Regular cardiac myocyte (primary cell): ENCODE measurements around the gene USP35. TPM values are rescaled to one million over a fixed set of nuclear protein-coding genes. Genes with fewer than 3 reads are reported as not detected.

Experiments used
- total RNA-seq: library from RNA; depleted of rRNA; stranded (reverse); fragments of >200 nt; gene quantifications from 2 replicates; pipeline ENCODE4 v1.2.3, GENCODE V29; 2014

The USP35 gene, protein sequence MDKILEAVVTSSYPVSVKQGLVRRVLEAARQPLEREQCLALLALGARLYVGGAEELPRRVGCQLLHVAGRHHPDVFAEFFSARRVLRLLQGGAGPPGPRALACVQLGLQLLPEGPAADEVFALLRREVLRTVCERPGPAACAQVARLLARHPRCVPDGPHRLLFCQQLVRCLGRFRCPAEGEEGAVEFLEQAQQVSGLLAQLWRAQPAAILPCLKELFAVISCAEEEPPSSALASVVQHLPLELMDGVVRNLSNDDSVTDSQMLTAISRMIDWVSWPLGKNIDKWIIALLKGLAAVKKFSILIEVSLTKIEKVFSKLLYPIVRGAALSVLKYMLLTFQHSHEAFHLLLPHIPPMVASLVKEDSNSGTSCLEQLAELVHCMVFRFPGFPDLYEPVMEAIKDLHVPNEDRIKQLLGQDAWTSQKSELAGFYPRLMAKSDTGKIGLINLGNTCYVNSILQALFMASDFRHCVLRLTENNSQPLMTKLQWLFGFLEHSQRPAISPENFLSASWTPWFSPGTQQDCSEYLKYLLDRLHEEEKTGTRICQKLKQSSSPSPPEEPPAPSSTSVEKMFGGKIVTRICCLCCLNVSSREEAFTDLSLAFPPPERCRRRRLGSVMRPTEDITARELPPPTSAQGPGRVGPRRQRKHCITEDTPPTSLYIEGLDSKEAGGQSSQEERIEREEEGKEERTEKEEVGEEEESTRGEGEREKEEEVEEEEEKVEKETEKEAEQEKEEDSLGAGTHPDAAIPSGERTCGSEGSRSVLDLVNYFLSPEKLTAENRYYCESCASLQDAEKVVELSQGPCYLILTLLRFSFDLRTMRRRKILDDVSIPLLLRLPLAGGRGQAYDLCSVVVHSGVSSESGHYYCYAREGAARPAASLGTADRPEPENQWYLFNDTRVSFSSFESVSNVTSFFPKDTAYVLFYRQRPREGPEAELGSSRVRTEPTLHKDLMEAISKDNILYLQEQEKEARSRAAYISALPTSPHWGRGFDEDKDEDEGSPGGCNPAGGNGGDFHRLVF
- total RNA-seq, result 8.8 and 16.1 TPM in 2 replicates

DNA sequence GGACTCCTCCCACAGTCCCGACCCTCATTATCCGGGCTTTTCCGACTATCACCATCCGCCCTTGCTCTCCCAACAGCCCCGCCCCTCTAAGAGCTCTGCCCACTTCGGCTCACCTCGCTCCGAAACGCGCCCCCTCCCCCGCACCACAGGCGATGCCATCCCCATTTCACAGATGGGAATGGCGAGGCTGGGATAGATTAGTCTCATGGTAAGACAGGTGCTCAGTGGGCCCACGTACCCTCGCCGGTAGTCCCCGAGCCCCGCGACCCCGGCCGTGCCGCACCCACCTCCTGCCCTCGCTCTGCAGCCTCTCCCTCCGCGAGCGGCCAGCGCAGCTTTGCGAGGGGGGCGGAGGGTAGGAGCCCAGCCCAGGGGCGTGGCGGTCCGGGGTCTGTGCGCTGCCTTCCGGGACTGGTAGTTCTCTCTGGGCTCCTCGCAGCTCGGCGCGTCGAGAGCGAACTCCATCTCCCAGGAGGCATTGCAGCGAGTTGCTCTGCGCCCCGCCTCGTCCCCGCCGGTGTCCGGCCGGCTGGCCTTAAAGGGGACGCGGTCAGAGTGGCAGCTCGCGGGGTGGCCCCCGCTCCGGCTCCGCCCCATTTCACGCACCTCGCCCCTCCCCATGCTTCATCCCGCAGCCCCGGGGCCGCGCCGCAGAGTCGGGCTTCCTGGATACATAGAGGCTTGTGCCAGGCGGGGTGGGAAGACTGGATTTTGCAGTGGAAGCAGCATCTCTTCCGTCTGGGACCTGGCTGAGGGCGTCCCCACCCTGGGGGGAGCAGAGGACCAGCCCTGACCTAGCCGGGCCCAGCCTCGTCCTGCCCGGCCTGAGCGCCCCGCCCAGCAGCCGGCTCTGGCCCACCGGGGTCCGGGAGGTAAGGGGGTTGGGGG lies at the start of gene USP35, which contains the start of gene KCTD21:
Gene USP35 (plus strand): TSS at position 634 of the 888 bp plus-strand sequence. CDS start 7,327 bp downstream, outside the sequence.
Gene KCTD21 (minus strand): TSS at position 341 of the 888 bp plus-strand sequence. CDS start 14,072 bp downstream, outside the sequence.

DNA sequence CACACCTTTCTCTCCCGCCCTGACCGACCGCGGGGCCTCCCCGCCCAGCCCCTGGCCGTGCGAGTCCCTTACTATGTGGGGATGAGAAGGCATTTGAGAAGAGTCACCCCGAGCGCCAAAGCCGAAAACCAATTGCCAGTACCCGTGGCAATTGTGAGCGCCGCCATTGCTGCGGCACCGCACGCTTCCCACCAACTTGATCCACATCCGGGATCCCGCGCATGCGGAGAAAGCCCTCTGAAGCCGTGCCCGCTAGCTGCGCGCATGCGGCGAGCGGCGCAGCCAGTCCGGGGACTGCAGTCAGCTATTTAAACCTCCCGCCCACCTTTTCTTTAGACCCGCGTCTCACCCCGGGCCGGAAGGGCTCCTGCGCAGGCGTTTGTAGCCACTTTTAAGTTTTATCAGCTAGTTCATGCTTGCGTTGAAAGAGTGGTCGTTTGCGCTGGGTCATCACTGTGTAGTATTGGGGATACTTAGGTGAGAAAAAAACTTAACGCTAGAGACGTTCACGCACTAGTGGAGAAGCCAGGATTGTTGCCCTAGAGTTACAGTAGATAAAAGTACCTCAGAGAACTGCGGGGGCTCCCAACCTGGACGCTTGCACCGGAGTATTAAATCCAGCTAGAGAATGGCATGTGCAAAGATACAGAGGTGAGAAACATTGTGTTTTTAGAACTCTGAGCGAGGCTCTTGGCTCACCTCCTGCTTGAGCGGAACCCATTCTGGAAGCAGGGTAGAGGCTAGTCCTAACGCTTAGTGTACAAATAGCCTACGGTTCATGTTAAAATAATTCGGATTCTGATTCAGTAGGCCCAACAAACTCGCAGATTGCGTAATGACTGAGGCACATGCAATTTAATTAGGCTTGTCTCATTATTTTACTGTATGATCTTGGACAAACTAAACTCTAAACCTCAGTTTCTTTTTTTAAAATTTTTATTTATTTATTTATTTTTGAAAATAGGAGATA lies 49.0 kb upstream of the USP35 start, which contains the start of gene ALG8:
Gene ALG8 (minus strand): TSS at position 205 of the 970 bp plus-strand sequence. CDS start 38 bp downstream, at position 167.

Other genes with a start within 250 kb of the USP35 start
- 37.2 and 41.4 TPM in 2 replicates for gene INTS4, start 194.3 kb upstream of the USP35 start, total RNA-seq
- 0.56 and 1.9 TPM in 2 replicates for gene KCTD14, start 165.6 kb upstream of the USP35 start, total RNA-seq
- gene THRSP, start 125.1 kb upstream of the USP35 start, total RNA-seq, result not detected in 2 replicates
- 104 and 109 TPM in 2 replicates for gene NDUFC2, start 109.1 kb upstream of the USP35 start, total RNA-seq
- gene ALG8, start 49.3 kb upstream of the USP35 start, total RNA-seq, result 32.1 and 34.9 TPM in 2 replicates
- 6.9 and 8.5 TPM in 2 replicates for gene KCTD21, start 293 bp upstream of the USP35 start, total RNA-seq
- 8.1 and 16.1 TPM in 2 replicates for gene GAB2, start 228.9 kb downstream of the USP35 start, total RNA-seq